GM19351 (cell line): ENCODE results near the gene MMP28.

ENCODE experiments used
- ATAC-seq: cut with Tn5 transposase; IDR thresholded peaks from one replicate; pipeline ENCODE4 v1.9.1; 2021; ENCODE audit warnings: mild to moderate bottlenecking, moderate library complexity; ENCODE audit not compliant: unreplicated experiment

MMP28 gene

GRCh38 chr17:35745246-35745645 is 50.2 kb downstream of the MMP28 start:
- ATAC-seq: no peak

DNA sequence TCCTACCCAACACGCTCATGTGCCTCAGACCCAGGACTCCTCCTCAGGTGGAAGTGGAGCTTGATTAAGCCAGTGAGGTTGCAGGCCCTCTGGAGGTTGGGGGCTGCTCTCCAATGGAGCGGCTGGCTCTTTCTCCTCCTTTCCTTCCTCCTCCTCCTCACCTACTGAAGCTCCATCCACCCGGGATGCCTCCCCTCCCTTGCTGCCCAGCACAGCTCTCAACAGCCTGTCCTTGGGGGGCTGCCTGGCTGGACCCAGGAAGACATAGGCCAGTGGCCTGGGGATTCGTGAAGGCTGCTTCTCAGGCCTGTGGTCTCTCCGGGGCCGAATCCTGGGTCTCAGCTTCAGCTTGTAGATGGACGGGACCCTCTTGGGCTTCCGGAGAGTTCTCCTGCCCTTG is 50.6 kb downstream of the MMP28 start:
- ATAC-seq: no peak

GRCh38 chr17:35743626-35744328 is 51.7 kb downstream of the MMP28 start:
- no peak for ATAC-seq

- no peak for ATAC-seq
Measured at GRCh38 chr17:35742896-35743477, 52.5 kb downstream of the MMP28 start.

DNA sequence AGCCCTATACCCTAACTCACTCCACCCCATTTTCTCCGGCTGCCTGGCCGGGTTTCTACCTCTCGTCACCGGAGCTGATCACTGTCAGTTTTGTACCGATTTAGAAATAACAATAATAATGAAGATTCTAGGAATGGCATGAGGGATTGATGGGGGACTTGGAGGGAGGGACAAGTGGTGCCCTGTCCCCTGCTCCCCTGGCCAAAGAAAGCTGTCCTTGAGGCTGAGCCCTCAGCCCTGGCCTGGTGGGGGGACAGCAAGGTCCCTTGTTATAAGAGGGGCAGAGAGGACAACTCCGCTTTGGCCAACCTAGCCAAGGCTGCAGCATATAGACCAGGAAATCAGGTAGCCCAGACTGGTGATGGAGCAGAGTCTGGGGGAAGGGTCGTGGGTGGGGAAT is 52.9 kb downstream of the MMP28 start:
- ATAC-seq: no peak

DNA sequence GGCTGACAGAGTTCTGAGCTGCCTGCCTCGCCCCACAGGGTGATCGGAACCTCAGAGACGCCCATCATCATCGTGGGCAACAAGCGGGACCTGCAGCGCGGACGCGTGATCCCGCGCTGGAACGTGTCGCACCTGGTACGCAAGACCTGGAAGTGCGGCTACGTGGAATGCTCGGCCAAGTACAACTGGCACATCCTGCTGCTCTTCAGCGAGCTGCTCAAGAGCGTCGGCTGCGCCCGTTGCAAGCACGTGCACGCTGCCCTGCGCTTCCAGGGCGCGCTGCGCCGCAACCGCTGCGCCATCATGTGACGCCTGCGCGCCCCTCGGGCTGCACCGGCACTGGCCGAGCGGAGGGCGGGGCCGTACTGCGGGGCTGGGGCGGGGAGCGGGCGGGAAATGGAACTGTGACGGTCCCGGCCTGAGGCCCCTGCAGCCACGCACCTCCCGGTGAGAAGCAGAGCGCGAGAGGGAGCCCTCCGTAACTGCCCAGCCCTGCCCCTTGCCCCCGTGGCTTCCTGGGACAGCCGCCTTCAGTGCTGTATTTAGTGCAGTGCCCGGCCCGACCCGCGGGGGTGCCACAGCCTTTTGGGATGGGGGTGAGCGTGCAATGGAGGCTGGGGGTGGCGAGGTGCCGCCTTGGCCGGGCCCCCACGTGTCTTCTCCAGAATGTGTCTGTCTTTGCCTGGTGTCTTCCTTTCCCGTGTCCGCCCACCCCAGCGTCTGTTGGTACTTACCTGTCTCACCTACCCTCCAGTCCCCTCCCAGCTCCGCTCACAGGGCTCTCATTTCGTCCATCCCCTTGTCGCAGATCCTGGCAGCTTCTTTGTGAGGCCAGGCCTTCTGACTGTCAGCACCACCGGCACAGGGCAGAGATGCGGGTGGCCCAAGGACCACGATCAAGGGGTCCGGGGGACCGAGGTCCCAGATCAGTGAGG is 54.2 kb downstream of the MMP28 start:
- no peak for ATAC-seq

DNA sequence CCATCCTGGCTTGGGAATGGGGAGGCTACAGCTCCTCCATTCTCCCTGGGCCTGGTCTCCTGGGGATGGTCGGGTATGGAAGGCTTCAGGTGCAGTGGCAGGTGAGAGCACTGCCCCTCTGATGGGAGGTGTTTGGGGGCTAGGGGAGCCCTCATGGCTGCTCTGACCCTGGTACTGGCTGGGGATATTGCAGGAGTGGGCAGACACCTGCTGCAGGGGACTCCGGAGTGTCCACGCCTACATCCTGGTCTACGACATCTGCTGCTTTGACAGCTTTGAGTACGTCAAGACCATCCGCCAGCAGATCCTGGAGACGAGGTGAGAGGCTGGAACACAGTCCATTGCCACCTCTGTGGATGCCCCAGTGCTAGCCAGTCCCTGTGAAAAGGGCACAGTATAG is 55.2 kb downstream of the MMP28 start:
- no peak for ATAC-seq

DNA sequence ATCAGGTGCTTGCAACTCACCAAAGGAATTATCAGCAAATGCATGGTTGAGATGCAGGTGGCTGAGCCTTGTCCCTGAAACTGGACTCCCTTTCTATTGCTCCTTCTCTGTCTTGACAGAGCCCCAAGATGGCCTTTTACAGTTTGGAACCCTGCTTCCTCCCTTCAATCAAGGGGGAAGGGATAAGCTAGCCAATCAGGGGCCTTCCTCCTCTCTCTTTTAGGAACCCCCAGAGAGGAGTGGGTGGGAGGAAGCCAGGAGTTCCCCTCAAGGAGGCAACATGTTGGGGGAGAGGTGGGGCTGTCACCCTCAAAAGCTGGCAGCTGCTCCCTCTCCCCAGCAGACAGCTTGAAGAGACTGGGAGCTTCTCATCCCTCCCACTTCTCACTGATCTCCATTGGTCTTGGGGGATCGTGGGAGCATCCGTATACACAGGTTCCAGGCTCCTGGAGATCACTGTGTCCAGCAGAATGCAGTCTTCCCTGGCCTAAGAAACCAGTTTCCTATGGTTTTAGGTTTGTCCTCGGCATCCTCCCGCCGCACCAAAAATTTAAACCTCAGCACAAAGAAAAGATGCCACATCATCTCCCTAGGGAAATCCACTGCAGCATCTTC is 56.8 kb downstream of the MMP28 start:
- ATAC-seq: no peak

- ATAC-seq: no peak
Measured at GRCh38 chr17:35736236-35736635, 59.2 kb downstream of the MMP28 start.

DNA sequence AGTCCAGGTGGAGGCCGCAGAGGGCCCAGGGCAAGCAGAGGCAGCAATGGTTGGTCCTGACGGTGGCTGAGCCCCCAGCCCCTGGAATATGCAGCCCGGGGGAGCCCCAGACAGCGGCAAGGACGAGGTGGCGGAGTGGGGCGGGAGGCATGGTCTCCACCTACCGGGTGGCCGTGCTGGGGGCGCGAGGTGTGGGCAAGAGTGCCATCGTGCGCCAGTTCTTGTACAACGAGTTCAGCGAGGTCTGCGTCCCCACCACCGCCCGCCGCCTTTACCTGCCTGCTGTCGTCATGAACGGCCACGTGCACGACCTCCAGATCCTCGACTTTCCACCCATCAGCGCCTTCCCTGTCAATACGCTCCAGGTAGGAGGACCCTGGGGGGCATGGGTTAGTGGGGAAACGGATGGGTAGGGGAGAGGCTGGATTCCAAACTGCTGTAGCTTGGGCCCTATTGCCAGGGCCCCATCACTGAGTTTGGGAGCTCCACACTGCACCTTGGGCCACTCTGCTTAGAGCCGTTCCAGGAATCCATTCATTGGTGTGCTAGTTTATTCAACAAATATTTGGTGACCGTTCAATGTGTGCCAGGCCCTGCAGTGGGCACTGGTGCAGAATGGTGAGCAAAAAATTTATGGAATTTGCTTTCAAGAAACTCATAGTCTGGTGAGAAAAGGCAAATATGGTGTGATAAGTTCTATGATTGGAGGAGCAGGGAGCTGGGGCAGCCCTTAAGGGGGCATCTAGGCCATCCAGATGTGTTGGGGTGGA is 60.2 kb downstream of the MMP28 start:
- ATAC-seq: no peak

- ATAC-seq: no peak
Measured at GRCh38 chr17:35734396-35734795, 61.0 kb downstream of the MMP28 start.

DNA sequence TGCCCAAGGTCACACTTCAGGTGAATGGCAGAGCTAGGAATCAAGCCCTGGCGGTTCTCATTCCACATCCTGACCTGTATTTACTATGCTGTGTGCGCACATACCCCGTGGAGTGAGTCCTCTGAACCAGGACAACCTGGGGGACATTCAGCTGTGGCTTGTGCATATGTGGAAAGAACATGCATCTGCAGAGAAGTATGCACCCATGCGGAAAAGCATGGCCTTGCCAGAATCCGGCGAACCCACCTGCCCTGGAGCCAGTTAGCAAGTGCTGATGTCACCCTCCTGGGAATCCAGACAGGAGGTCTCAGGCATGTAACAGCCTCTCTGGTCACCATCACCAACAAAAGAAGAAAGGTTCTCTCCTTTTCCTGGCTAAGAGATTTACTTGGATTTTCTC is 62.1 kb downstream of the MMP28 start:
- ATAC-seq: no peak

GRCh38 chr17:35732806-35733136 is 62.7 kb downstream of the MMP28 start:
- ATAC-seq: no peak

- ATAC-seq: no peak
Measured at GRCh38 chr17:35731917-35732805, 63.3 kb downstream of the MMP28 start.

DNA sequence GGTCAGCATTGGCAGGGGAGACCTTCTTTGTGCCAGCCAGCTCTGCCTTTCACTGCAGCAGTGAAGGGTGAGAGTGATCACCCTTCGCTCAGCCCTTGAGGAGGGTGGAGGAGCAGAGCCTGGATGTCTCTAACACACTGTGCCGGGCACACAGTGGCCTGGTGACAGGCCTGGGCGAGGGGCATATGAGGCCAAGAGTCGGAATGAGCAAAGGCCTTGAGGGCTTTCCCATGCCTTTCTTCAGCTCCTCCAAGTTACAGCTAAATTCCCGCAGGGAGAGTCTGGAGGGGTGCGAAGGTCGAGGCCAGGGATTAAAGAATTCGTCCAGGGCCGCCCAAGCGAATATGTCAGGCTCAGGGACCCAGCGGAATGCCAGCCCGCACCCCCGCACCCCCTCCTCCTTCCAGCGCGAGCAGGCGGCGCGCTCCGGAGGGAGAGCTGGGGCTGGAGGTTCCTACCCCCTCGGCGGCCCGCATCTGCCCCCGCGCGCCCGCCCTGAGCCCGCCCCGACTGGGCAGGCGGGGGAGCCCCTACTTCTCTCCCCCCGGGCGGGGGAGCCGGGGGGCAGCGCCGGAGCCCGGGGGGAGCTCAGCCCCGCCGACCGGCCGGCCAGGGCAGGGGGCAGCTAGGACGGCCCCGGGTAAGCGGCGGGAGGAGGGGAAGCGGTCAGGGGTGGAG is 64.1 kb downstream of the MMP28 start, which contains the start of gene RASL10B:
TSS of gene RASL10B (plus strand) at position 401 of the 678 bp plus-strand sequence. CDS start 3,546 bp downstream, outside the sequence.
- ATAC-seq: no peak

DNA sequence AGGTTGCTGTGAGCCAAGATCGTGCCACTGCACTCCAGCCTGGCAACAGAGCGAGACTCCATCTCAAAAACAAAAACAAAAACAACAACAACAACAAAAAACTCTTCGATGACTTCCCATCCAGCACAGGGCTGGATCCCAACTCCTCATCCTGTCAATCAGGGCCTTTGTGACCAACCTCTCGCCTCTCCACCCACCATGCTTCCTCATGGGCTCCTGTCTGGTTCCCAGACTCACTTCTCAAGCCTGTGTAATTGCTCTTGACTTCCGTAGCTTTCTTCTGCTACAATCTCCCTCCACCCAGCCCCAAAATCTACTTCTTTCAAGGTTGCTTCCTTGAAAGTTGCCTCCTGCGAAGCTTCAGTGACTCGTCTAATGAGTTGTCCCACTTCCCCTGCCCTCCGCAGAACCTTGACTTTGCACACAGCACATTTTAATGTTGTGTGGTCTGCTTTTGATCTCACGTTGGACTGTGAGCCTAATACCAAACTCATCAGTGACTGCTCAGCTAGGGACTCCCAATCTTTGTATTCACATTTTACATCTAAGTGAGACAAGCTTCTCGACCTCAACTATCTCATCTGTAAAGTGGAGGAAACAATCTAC is 64.9 kb downstream of the MMP28 start:
- no peak for ATAC-seq

DNA sequence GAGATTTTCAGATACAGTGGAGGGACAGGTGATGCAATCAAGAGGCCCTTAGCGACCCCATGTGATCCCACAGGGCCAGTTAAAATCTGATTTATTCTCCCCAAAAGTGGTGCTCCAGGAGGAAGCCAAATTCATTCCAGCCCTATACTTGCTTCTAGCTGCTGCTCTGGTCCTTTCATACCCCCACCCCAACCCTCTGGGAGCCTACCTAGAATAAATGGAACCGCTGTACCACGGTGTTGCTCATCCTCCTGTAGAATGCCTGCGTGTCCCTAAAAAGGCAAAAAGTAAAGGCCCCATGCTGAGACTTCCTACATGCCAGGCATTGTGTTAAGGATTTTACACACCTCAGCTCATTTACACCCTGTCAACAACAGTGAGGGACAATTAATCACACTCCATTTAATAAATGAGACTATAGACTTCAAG is 66.0 kb downstream of the MMP28 start:
- ATAC-seq: no peak

GRCh38 chr17:35728551-35728950 is 66.9 kb downstream of the MMP28 start:
- no peak for ATAC-seq

DNA sequence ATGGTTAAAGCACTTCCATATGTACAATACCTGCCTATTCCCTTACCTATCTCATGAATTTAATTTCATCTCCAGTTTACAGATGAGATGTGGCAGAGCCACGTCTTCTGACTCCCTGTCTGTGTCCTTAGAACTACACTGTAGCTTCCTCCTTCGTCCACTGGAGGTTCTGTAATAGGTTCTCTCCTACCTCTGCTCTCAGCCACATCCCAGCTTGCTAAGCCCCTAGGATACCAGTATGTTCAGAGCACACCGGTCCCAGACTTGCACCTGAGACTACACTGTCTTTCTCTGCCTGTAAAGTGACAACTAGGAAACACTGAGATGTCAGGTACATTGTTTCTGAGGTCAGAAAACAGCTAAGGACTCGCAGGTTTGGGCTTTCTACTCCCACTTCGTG is 67.8 kb downstream of the MMP28 start:
- ATAC-seq: no peak
